22Rv1 (cell line): Measurements from ENCODE around the gene ASAH2.
A peak's percentile ranks its signal among the peaks of the same experiment; 100 is the strongest.

ENCODE experiments used
- H3K27ac ChIP-seq: fragments of 450-650 bp; 2 replicates; pipeline ENCODE4 v1.5.1; 2017
- CTCF ChIP-seq: fragments of 450-650 bp; IDR thresholded peaks from 2 replicates; pipeline ENCODE4 v1.5.1; 2017; ENCODE audit warnings: mild to moderate bottlenecking
- ZFX ChIP-seq: fragments of 450-650 bp; IDR thresholded peaks from 2 replicates; pipeline ENCODE4 v1.6.1; 2017; ENCODE audit warnings: antibody characterized with exemption, borderline replicate concordance

Gene ASAH2

DNA sequence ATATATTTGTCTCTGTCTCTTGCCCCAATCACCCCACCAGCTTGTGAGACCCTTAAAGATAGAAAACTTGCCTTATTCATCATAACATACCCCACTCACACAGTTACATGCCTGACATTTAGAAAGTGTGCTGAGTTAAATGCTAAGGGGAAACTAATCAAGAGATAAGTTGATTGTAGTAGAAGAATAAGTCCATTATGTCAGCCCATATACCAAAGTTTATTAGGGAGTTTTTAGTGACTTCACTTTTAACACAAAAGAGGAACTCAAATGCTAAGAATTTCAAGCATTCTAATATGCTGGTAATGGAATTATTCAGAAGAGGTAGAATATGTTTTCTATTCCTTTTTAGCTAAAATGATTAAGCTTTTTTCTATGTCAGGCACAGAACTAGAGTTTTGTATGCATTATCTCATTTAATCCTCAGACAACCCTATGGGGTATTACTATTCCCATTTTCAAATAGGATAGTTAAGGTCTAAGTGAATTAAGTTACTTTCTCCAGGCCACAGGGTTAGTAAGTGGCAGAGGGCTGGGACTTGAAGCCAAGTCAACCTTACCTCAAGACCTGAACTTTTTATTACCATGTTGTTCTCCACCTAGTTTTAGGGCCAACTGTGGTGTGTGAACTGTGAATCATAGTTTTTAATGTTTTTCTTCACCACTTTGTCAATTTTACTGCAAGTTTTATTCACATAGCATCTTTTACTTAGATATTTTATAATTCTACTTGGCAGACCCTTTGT is 19.6 kb downstream of the ASAH2 start:
- TF ChIP-seq CTCF (no peak), ZFX (no peak)
- no peak overlapping the region for H3K27ac ChIP-seq

GRCh38 chr10:50229460-50229859 is 21.9 kb downstream of the ASAH2 start:
- TF ChIP-seq ZFX (no peak), CTCF (no peak)
- no peak overlapping the region for H3K27ac ChIP-seq

- TF ChIP-seq ZFX (no peak), CTCF (no peak)
- H3K27ac ChIP-seq, result no peak overlapping the region
These were observed 22.6 kb downstream of the ASAH2 start for GRCh38 chr10:50228672-50229071.

- TF ChIP-seq CTCF (no peak), ZFX (no peak)
- H3K27ac ChIP-seq, result no peak overlapping the region
These were observed 24.7 kb downstream of the ASAH2 start for GRCh38 chr10:50226610-50227009.

- TF ChIP-seq CTCF (peak; percentile 76), ZFX (no peak)
- H3K27ac ChIP-seq, result no peak overlapping the region
These were observed 26.9 kb downstream of the ASAH2 start for GRCh38 chr10:50224330-50224952.

DNA sequence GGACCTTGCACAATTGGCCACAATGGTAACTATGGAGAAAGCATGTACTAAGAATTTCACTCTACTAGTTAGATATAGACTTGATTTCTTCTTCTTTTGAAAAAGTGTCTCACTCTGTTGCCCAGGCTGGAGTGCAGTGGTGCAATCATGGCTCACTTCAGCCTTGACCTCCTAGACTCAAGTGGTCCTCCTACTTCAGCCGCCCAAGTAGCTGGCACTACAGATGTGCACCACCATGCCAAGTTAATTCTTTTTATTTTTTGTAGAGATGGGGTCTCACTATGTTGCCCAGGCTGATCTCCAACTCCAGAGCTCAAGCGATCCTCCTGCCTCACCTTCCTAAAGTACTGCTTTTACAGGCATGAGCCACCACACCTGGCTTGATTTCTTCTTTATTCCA is 29.1 kb downstream of the ASAH2 start:
- no peak for TF ChIP-seq CTCF
- TF ChIP-seq ZFX, result no peak
- H3K27ac ChIP-seq, result no peak overlapping the region

DNA sequence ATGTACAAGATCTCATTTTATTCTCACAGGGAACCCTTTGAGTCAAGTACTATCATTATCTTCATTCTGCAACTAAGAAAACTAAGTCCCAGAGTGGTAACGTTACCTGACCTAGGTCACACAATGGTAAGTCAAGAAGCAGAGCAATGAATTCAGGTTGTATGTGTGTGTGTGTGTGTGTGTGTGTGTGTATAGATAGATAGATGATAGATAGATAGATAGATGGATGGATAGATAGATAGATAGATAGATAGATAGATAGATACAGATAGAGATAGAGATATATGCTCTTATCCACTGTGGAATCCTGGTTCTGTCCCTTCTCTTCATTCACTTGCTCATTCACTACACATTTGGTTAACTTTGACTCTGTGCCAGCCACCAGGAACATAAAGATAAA is 29.8 kb downstream of the ASAH2 start:
- H3K27ac ChIP-seq, result no peak overlapping the region

More for the DNA sequence above, 29.8 kb downstream of the ASAH2 start:
- TF ChIP-seq CTCF (no peak), ZFX (no peak)
